ENCODE data around the gene C12orf43. TPM values are rescaled to one million over a fixed set of nuclear protein-coding genes. Genes with fewer than 3 reads are reported as not detected.

C12orf43 gene
- total and polyA plus RNA-seq, 2 of the 4 experiments (the other 2 are of a cell fraction) = 12.5 to 13.5 TPM

- Histone ChIP-seq H3K18ac (ENCODE audit: low read depth, low read length) (no peak overlapping the region), H2AK5ac (ENCODE audit: low read depth, low read length) (no peak overlapping the region), H3K14ac (replicated peaks; ENCODE audit: low read depth, low read length) (no peak overlapping the region), H3K56ac (ENCODE audit: extremely low read depth, insufficient read depth, low read length) (no peak overlapping the region), H3K36me3 (ENCODE audit: control insufficient read depth, insufficient read depth, low read length) (no peaks in the 10 kb centered on the region), H4K91ac (ENCODE audit: insufficient read depth, low read depth, low read length) (no peak overlapping the region), H3K9me3 (ENCODE audit: control insufficient read depth, insufficient read depth, low read length) (no peaks in the 10 kb centered on the region), H3K4me2 (ENCODE audit: low read depth, low read length) (no peak overlapping the region), H4K8ac (ENCODE audit: low read depth in 2 of 2, low read length in 2 of 2) (no peak overlapping the region), H3K9ac (ENCODE audit: low read depth, low read length) (no peak overlapping the region), H3K27ac (ENCODE audit: insufficient read depth, low read length) (no peak overlapping the region), H4K5ac (ENCODE audit: low read depth, low read length) (no peak overlapping the region), H3K27me3 (ENCODE audit: control insufficient read depth, insufficient read depth, low read length) (peaks cover 10% of the 10 kb centered on the region; the same call in 1 of the 2 replicates), H3K79me1 (ENCODE audit: low read depth in 1 of 2, low read length in 2 of 2) (no peaks in the 10 kb centered on the region), H2AFZ (replicated peaks; ENCODE audit: low read length, poor library complexity) (no peak overlapping the region), H3K9me1 (ENCODE audit: insufficient read depth, low read length) (no peaks in the 10 kb centered on the region), H3K4me3 (ENCODE audit: insufficient read depth, low read depth, low read length) (no peak overlapping the region), H2BK20ac (ENCODE audit: low read depth, low read length) (no peak overlapping the region), H2BK5ac (ENCODE audit: low read depth, low read length, poor library complexity, severe bottlenecking) (no peak overlapping the region), H2BK120ac (ENCODE audit: low read depth, low read length) (no peak overlapping the region), H4K20me1 (ENCODE audit: insufficient read depth, low read length) (no peaks in the 10 kb centered on the region), H3K4me1 (ENCODE audit: control insufficient read depth, insufficient read depth, low read length) (peaks cover 4% of the 10 kb centered on the region; the same call in 1 of the 2 replicates), H3K4ac (ENCODE audit: low read depth, low read length) (no peak overlapping the region), H2AK9ac (replicated peaks; ENCODE audit: low read depth, low read length, poor library complexity) (no peak overlapping the region), H3K23ac (ENCODE audit: low read depth, low read length) (no peak overlapping the region), H2BK15ac (ENCODE audit: low read depth, low read length) (no peak overlapping the region)
- no peak for DNase-seq
- WGBS, 2 experiments (ENCODE audit: extremely low coverage in 2 of 2, insufficient read length in 1 of 2) = 50% methylated on average over 2 of the region's 11 CpGs; no CpG with 5 or more reads in 1 of the 2 experiments
- intact Hi-C loops (cut with micrococcal nuclease) (no loop called here), dilution Hi-C loops (cut with HindIII; ENCODE audit: low sequenced_read_pairs, unreplicated experiment) (no loop called here), in situ Hi-C loops (cut with MboI; ENCODE audit: low sequenced_read_pairs) (no loop called here)
- CTCF ChIA-PET = no interaction called here
- no TSS peak for BruUV-seq (replicated peaks)
- POLR2A ChIA-PET (ENCODE audit: unreplicated experiment) = no interaction called here
- TF ChIP-seq MXI1 (IDR thresholded peaks at IDR 0.05; ENCODE audit: borderline replicate concordance, low read depth, low read length) (no peak), CTCF (conservative IDR thresholded peaks at IDR 0.05; ENCODE audit: low read depth, low read length) (no peak), RFX5 (IDR thresholded peaks at IDR 0.05; ENCODE audit: low read depth, low read length) (no peak), FOS (IDR thresholded peaks at IDR 0.05; ENCODE audit: low read depth, low read length) (no peak), USF2 (IDR thresholded peaks at IDR 0.05; ENCODE audit: low read depth, low read length) (no peak), SMC3 (IDR thresholded peaks at IDR 0.05; ENCODE audit: low read depth, low read length) (no peak), ELK1 (IDR thresholded peaks at IDR 0.05; ENCODE audit: borderline replicate concordance, low read depth, low read length) (no peak), POLR2A (IDR thresholded peaks at IDR 0.05; ENCODE audit: low read depth, low read length) (no peak), RAD21 (IDR thresholded peaks at IDR 0.05; ENCODE audit: low read length) (no peak), CHD1 (IDR thresholded peaks at IDR 0.05; ENCODE audit: low read depth, low read length) (no peak), RCOR1 (IDR thresholded peaks at IDR 0.05; ENCODE audit: insufficient replicate concordance, low read length) (no peak)
- ATAC-seq (ENCODE audit: low read depth) = no peak
Observed at GRCh38 chr12:120996133-120996746, 20.0 kb downstream of the C12orf43 start.
